GM18517 (cell line): ENCODE data around the gene HNRNPK.

ENCODE experiments used
- ATAC-seq: cut with Tn5 transposase; IDR thresholded peaks from one replicate; pipeline ENCODE4 v1.9.1; 2021; ENCODE audit warnings: mild to moderate bottlenecking, moderate library complexity; ENCODE audit not compliant: unreplicated experiment

HNRNPK gene

DNA sequence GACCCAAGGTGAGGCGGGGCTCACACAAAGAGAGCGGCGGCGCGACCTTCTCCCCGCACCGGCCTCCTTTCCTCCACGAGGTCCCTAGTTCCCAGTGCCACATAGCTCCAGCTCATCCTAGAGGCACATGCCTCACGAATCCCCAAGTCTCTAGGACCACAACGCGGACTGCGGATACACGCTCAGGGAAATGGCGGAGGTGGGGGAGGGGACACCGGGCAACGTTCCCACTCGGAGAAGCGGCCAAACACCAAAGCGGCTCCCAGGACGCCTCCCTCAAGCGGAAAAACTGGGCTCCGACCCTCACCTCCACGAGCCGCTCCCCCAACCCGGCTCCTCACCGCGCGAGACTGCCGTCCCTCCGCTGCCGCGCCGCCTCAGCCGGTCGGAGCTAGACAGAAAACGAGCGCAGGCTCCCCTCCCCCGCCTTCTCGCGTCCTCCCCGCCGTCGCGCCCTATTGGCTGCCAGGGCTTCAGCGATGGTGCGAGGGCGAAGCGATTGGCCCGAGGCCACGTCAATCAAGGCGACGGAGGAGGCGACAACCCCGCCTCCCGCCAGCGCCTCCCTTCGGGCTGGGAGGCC, at the start of gene HNRNPK:
TSS of gene HNRNPK (minus strand) at position 404 of the 583 bp plus-strand sequence. CDS start 1,963 bp downstream, outside the sequence.
- ATAC-seq: peak; percentile 83

DNA sequence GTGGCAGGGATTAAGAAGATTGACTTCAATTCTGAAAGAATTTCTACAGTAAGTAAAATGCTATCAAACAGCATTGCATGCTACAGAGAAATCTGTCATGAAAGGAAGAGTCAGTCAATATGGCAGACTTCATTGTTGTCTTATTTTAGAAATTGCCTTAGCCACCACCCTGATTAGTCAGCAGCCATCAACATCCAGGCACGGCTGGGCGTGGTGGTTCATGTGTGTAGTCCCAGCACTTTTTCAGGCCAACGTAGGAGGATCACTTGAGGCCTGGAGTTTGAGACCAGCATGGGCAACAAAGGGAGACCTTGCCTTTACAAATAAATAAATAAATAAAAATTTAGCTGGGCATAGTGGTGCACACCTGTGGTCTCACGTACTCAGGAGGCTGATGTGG, 47.2 kb upstream of the HNRNPK start:
- ATAC-seq: no peak

DNA sequence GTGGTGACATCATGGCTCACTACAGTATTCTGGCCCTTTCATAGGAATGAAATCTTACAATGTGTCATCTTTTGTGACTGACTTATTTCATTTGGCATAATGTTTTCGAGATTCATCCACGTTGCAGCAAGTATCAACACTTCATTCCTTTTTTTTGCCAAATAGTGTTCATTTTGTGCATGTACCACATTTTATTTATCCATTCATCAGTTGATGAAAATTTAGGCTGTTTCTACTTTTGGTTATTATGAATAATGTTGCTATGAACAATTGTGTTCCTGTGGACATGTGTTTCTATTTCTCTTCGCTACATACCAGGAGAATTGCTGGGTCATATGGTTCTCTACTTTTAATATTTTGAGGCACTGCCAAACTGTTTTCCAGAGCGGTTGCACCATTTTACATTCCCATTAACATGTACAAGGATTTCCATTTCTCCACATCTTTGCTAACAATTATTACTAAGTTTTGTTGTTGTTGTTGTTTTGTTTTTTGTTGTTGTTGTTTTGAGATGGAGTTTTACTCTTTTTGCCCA, 44.1 kb upstream of the HNRNPK start:
- ATAC-seq: no peak

DNA sequence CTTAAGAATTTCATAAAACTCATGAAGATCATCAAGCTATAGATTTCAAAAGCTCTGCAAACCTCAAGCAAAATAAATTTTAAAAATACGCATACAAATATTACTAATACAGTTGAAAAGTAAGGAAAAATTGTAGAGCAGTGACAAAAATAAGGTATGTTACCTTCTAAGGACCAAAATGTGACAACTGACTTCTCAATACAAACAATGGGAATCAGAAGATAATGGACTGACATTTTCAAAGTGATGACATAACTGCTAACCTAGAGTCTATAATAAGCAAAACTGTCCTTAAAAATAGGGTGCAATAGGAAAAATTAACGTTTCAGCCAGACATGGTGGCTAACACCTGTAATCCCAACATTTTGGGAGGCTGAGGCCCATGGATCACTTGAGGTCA, 27.6 kb upstream of the HNRNPK start:
- no peak for ATAC-seq

DNA sequence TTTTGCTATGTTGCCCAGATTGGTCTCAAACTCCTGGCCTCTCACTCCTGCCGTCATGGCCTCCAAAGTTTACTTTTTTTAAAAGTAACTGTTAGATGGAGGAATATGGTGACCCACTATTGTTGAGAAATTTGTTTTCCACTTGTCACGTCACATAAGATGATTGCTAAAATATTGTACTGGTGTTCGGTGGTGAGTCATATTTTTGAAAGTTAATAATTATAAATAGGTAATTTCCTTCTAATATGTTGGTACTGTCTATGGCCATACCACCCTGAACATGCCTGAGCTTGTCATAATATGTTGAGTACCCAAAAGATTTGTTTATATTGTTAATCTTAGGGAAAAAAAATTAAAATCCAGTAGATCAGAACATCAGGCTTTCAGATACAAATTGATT, 23.2 kb upstream of the HNRNPK start:
- no peak for ATAC-seq

DNA sequence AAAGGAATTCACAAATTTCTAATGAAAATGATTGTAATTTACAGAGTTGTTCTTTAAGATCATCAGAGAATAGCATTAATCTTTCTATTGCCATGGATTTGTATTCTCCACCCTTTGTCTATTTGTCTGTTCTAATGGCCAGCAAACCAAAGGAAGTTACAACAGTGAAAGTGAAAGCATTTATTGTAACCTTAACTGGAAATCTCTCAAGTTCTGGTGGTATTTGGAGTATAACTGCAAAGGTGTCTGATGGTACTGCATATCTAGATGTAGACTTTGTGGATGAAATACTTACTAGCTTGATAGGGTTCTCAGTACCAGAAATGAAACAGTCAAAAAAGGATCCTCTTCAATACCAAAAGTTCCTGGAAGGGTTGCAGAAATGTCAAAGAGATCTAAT, 22.3 kb upstream of the HNRNPK start:
- peak; percentile 84 for ATAC-seq

DNA sequence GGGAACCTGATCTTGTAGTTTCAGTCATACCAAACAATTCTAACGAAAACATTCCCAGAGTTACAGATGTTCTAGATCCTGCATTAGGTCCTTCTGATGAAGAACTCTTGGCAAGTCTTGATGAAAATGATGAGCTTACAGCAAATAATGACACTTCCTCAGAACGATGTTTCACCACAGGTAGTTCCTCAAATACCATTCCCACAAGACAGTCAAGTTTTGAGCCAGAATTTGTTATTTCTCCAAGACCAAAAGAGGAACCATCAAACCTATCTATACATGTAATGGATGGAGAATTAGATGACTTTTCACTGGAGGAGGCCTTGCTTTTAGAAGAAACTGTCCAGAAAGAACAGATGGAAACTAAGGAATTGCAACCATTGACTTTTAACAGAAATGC, 21.6 kb upstream of the HNRNPK start:
- no peak for ATAC-seq

DNA sequence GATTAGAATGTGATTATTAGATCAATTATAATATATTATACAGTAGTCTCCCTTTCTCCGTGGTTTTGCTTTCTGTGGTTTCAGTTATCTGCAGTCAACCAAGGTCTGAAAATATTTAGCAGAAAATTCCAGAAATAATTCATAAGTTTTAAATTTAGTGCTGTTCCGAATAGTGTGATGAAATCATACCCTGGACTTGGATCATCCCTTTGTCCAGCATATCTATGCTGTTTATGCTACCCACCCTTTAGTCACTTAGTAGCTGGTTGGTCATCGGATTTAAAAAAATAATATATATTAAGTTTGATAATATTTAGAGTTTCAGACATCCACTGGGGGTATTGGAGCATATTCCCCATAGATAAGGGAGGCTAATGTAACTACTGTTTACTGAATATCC, 20.2 kb upstream of the HNRNPK start:
- ATAC-seq: no peak

DNA sequence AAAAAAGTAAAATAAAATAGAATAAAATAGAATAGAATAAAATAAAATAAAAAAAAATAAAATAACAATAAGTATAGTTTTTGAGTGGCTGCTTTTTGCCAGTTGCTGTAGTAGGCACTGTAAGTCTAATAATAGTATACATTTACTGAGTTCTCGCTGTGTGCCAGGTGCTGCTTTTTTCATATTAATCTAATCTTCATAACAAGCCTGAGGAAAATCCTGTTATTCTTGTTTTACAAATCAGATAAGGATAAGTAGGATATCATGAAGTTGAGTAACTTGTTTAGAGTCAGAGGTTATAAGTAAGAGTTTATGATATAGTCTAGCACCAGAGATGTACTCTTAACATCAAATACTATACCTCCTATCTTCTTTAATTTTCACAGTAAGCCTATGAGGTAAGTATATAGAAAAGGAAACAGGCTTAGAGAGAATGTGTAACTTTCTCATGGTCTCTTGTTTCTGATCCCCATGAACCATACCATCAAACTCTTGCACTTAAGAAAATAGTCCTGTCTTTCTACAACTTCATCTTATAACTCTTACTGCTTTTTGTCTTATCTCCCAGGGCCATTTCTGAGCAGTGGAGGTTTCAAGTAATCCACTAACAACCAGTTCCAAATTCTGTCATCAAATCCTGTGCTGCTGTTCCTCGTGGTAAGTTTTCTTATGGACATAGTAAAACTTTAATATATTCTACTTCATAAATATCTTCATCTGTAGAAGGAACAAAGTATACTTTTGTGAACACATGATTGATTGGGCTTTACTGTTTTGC, 19.3 kb upstream of the HNRNPK start:
- ATAC-seq: no peak

DNA sequence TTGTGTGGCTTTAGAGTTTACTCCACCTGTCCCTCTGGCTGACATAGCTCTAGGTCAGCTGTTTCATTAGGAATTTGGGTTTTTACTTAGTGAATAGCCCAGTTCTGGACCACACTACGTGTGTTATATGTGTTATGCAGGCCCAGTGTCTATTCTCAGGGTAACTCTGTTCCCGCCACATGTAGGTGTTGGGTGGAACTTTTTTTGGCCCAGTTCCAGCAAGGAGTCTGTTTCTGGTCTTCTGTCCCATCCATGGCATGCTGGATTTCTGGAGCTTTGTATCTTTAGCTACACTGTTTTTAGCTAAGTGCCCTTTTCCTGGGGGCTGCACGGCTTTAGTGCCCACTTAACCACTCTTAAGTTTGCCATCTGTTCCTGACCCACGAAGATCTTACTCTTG, 16.1 kb upstream of the HNRNPK start:
- no peak for ATAC-seq

DNA sequence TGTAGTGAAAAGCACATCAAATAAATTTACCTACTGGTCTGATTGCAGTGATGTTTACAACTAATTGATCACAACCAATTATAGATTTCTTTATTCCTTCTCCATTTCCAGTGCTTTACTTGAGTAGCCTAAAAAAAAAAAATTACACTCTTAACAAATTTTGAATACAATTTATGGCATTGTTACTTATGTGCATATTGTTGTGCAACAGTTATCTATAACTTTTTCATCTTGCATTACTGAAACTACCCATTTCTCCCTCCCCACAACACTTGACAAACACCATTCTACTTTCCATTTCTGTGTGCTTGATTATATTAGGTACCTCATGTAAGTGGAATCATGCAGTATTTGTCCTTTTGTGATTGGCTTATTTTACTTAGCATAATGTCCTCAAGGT, 12.9 kb upstream of the HNRNPK start:
- no peak for ATAC-seq

DNA sequence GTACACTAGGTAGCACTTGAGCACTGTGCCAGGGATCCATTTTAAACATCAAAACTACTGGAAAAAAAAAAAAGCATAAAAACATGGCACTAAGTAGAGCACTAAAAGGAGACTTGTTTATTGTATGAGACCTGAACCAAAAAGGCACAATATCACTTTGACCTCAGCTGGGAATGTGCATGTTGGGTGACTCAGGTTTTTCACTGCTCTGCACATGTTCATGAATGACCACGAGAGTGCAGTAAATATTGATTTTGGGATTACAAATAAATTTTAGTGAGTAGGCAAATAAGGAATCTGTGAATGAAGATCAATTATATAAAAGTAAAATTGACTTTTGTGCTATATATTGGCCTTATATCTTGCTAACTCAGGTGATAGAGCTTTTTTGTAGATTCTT, 12.4 kb upstream of the HNRNPK start:
- ATAC-seq: no peak

DNA sequence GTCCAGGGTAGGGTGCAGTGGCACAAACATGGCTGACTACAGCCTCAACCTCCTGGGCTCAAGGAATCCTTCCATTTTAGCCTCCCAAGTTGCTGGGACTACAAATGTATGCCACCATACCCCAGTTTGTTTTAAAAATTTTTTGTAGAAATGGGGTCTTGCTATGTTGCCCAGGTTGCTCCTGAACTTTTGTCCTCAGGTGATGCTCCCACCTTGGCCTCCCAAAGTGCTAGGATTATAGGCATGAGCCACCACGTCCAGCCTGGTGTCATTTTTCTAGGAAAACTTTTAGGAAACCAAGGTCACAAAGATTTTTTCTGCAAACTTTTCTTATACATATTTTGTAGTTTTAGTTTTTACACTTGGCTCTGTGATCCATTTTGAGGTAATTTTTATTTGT, 11.3 kb upstream of the HNRNPK start:
- ATAC-seq: no peak

DNA sequence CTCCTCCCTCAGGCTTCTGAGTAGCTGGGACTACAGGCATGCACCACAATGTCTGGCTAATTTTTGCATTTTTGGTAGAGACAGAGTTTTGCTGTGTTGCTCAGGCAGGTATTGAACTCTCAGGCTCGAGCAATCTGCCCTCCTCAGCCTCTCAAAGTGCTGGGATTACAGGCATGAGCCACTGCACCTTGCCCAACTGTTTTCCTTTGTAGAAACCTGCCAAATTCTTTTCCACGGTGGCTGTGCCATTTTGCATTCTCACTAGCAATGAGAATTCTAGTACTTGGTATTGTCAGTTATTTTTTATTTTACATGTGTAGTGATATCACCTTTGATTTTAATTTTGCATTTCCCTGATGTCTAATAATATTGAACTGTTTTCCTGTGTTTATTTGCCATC, 8.4 kb upstream of the HNRNPK start:
- no peak for ATAC-seq

DNA sequence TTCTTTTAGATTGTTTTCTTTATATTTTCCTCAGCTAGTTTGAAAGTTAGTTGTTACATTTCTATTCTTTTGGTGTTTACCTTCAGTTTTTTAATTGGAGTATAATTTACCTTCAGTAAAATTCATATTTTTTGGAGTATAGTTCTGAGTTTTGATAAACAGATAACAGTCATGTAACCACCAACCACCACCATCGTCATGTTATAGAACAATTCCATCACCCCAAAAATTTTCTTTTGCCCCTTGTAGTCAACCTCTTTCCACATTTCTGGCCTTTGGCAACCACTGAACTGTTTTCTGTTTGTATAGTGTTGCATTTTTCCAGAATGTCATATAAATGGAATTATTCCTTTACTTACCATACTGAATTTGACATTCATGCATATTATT, 7.4 kb upstream of the HNRNPK start:
- no peak for ATAC-seq

DNA sequence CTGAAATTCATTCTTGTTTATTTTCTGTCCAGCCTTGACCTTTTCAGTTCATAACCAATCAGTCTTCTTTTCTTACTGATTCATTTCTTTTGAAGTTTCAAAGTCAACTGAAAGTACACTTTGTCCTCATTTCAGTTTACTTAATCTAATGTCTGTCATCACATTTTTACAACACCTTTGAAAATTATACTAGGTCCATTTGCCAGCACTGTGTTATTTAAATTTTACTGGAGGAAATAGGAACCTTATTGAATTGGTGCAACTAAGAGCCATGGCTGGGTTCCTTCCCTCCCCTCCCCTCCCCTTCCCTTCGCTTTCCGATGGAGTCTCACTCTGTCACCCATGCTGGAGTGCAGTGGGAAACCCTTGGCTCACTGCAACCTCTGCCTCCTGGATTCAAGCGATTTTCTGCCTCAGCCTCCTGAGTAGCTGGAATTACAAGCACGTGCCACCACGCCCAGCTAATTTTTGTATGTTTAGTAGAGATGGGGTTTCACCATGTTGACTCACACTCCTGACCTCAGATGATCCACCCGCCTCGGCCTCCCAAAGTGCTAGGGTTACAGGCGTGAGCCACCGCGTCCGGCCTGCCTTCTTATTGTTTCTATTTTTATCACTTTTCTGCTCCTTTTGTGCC, 6.9 kb upstream of the HNRNPK start:
- ATAC-seq: no peak

DNA sequence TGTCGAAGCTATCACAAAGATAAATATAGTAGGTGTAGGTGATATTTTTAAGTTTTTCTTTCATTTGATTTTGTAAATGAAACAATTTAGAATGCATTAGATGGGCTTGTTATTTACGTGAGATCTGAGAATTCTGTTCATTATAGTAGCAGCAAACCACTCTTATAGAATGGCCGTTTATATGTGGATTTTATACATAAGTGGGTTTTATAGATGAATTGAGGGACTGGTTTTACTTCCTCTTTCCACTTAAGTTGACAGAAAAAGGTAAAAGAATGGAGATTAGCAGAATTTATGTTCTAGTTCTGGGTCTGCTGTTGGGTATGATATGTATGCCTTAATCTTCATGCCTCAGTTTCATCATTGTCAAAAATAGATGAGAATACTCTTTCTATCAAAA, 6.2 kb upstream of the HNRNPK start:
- ATAC-seq: peak; percentile 44

DNA sequence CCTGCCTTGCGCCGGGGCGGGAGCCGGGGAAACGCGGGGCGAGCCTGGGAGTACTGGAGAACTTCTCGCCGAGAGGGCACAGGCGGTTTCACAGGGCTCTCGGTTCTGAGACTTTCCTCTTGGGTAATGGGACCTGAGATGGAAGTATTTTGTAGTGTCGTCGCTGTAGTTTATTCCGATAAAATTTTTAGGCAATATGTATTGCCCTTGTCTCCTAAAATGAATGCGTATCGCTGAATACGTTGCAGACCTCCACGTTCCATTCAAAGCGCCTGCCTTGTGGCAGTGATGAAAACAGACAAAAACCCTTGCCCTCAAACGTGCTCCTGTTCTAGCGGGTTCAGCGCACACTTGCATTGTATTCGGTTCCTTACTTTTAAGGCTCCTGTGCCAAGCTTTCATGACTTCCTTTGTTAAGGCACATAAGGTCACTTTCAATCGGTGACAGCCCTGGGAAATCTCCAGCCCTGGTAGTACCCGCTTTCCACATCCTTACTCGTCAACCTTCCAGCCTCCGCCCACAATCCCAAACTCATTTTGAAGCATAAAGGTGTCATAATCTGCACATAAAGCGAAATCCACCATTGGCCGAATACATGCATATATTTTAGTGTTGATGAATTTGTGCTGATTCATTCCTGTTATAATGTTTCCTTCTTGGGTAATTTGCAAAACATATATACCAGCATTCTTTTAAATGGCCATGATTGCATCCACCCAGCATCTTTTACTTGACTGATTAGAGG, 1.3 kb upstream of the HNRNPK start:
- peak; percentile 5 for ATAC-seq

DNA sequence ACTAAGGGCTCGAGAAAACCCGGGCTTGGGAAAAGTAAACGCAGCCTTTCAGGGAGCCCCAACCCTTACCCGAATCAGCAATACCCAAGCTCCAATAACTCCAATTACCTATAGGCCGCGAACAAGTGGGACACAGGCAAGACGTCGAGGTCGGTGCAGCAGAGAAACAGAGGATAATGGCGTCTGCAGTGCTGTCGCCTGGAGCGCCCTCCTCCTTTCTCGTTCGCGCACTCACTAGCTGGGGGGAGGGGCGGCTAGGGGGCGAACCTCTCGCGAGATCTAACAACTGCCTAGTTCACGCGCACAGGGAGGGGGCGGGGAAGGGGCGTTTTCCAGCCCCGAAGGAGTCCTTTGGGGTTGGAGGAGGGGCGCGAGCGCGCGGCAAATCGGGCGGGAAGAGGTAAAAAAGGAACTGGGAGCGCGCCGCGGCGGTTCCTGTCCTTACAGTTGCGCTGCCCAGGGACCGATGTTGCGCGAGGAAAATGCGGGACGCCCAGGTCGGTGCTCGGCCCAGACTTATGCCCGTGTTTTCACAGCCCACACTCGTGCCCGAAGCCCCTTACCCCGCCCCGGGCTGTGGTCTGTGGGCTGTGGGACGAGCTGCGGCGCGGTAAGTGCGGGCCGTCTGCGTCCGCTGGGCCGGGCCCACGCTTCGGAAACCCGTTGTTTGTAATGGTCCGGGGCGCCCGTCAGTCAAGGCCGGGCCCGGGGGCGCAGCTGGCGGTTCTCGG, 545 bp upstream of the HNRNPK start, which contains the start of gene RMI1:
TSS of gene RMI1 (plus strand) at position 411 of the 731 bp plus-strand sequence. CDS start 20,182 bp downstream, outside the sequence.
- ATAC-seq: peak; percentile 68

DNA sequence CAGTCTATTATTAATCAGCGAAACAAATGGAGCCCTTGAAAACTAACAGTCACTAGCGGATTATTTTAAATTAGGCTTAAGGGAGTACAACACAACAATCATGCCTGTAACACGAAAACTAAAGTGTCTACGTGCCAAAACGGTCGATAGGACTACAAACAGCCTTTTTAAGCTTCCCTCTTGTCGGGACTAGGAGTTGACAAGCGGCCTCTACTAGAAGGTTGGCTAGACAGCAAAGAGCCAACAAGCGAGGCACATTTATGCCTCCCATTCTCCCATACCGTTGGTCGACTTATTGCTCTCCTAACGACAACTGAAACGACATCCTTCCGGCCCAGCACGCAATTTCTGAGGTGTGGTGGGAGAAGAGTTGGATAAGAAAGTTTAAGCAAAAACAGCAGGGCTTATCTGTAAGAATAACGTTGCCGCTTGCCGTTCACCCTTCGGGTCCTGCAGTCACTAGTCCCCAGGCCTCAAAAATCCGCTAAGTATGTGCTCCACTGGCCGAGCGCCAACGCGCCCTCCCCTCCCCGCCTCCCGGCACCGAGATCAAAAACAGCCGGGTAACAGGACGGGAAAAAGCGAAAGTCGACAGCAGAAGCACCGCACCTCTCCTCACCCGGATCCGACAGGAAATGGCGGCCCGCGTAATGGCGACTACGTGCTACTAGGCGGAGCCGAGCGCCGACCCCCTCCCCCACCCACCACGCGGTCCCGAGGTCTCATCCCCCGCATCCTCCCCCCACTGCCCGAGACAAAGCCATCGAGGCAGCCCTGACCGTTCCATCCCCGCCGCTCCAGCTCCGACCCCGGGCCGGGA, 813 bp downstream of the HNRNPK start:
- ATAC-seq: no peak
